GM21723 (cell line): ENCODE results near the gene BTRC.
"Not testable (repeated sequence)": the region's sequence is repeated elsewhere in the genome, so short reads cannot be mapped to it uniquely, and the experiment has no call there.

Source experiments
- ATAC-seq: cut with Tn5 transposase; IDR thresholded peaks from one replicate; pipeline ENCODE4 v1.9.1; 2021; ENCODE audit warnings: mild to moderate bottlenecking, moderate library complexity; ENCODE audit not compliant: unreplicated experiment

Gene BTRC

GRCh38 chr10:101385866-101386658 lies 32.1 kb downstream of the BTRC start:
- no peak for ATAC-seq

GRCh38 chr10:101386659-101387259 lies 32.8 kb downstream of the BTRC start:
- ATAC-seq, result no peak

- no peak for ATAC-seq
These were observed 34.8 kb downstream of the BTRC start for GRCh38 chr10:101388676-101389276.

GRCh38 chr10:101389532-101389931 lies 35.6 kb downstream of the BTRC start:
- not testable (repeated sequence) for ATAC-seq

DNA sequence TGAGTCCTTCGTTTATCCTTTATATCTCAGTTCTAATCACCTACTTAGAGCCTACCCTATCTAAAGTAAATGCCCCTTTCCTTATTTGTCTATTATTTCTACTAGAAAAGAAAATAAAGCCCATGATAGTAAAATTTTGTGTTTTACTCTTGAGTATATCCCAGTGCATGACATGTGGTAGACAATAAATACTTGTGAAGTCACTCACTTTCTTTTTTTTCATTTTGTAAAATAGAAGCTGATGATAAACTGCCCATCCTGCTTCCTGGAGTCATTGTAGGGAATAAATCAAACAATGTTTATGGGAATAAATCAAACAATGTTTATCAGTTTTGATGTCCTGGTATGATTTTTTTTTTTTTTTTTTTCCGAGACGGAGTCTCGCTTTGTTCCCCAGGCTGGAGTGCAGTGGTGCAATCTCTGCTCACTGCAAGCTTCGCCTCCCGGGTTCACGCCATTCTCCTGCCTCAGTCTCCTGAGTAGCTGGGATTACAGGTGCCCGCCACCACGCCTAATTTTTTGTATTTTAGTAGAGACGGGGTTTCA lies 36.1 kb downstream of the BTRC start:
- no peak for ATAC-seq

GRCh38 chr10:101393378-101393777 lies 39.4 kb downstream of the BTRC start:
- ATAC-seq, result no peak

DNA sequence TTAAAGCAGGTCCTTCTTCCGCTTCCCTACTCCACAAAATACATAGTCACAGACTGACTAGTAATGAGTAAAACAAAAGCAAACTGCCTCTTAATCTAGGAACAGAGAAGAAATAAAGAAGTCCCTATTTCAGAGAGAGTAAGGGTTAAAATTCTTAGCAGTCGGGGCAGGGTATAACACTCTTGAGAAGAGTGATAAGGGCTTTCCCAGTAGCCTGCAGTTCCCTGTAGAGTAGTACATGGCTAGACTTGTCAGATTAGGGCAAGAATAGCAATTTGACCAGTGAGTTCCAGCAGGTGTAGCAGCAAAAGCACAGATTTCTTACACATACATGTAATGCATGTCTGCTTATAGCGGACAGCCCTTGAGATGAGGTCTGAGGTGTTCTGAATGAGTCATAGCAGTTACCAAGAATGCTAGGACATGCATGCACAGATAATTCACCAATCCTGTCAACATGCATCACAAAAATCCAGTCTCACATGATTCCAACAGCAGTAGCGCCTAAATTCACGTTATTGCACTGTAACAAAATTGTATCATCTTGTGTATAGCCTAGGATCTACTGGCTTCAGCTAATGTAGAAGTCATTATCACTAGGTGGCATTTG lies 40.7 kb downstream of the BTRC start:
- no peak for ATAC-seq

DNA sequence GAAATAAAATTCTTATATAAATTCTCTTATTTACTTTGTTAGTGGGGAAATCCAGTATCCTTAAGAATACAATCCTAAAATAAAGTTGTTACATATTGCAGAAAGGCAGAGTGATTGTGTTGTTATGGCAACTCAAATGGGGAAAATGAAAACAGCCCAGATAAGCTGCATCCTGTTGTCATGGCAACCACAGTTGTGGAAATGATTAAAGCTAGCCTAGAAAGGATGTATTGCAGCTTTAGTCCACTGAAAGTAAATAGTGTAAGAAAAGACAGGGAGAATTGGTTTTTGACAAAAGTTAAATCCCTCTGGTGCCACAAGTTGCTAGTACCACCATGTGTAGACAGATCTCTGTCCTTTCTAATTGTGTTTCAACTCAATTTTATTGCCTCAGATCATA lies 43.2 kb downstream of the BTRC start:
- ATAC-seq, result no peak

GRCh38 chr10:101400585-101400984 lies 46.6 kb downstream of the BTRC start:
- ATAC-seq, result no peak

- no peak for ATAC-seq
These were observed 48.7 kb downstream of the BTRC start for GRCh38 chr10:101402711-101403110.

DNA sequence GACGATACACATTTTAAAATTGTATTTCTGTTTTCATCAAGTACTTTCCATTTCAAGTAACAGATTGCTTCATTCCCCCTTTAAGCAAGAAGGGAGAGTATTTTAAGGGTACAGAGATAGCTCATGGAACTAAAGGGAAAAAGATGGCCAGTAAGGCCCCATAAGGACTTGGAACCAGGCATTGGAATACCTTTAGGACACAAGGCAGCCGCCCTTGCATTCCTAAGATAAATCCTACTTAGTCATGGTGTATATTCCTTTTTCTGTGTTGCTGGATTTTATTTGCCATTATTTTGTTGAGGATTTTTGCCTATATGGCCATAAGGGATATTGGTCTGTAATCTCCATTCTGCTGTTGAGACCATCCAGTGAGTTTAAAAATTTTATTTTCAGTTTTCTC lies 49.2 kb downstream of the BTRC start:
- no peak for ATAC-seq

GRCh38 chr10:101405001-101405400 lies 51.0 kb downstream of the BTRC start:
- ATAC-seq, result no peak

GRCh38 chr10:101411598-101411997 lies 57.6 kb downstream of the BTRC start:
- no peak for ATAC-seq

DNA sequence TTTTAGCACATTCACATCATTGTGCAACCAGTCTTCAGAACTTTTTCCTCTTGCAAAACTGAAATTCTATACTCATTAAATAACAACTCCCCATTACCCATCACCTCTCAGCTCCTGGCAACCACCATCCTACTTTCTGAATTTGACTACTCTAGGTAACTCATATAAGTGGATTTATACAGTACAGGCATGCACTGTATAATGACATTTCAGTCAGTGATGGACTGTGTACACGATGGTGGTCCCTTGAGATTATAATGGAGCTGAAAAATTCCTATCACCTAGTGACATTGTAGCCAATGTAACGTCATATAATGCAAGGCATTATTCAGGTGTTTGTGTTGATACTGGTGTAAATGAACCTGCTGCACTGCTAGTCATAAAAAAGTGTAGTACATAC lies 60.1 kb downstream of the BTRC start:
- no peak for ATAC-seq

DNA sequence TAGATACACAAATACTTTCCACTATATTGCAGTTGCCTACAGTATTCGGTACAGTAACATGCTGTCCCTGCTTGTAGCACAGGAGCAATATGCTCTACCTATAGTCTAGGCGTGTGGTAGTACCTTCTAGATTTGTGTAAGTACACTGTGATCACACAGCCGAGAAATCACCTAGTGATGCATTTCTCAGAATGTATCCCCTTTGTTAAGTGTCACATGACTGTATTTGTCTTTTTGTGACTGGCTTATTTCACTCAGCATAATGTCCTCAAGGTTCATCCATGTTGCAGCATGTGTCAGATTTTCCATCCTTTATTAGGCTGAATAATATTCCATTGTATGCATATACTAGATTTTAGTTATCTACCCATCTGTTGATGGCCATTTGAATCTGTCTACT lies 61.9 kb downstream of the BTRC start:
- no peak for ATAC-seq

DNA sequence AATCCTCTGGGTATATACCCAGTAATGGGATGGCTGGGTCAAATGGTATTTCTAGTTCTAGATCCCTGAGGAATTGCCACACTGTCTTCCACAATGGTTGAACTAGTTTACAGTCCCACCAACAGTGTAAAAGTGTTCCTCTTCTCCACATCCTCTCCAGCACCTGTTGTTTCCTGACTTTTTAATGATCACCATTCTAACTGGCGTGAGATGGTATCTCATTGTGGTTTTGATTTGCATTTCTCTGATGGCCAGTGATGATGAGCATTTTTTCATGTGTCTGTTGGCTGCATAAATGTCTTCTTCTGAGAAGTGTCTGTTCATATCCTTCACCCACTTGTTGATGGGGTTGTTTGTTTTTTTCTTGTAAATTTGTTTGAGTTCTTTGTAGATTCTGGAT lies 68.0 kb downstream of the BTRC start:
- not testable (repeated sequence) for ATAC-seq

DNA sequence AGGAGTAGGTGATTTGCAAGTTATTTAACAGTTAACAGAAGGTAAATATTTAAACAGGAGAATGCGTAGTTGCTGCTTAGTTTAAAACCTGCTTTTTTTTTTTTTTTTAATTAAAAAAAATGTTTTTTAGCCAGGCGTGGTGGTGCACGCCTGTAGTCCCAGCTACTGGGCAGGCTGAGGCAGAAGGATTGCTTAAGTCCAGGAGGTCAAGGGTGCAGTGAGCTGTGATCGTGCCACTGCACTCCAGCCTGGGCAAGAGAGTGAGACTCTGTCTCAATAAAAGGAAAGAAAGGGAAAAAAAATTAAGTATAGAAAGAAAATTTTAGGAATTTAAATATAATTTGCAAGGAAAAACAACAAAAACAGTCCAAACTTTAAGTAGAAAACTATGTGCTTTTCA lies 71.6 kb downstream of the BTRC start:
- no peak for ATAC-seq

- ATAC-seq, result no peak
These were observed 74.1 kb downstream of the BTRC start for GRCh38 chr10:101428036-101428435.

- no peak for ATAC-seq
These were observed 75.5 kb downstream of the BTRC start for GRCh38 chr10:101429423-101429822.

- ATAC-seq, result no peak
These were observed 82.3 kb downstream of the BTRC start for GRCh38 chr10:101436302-101436701.

DNA sequence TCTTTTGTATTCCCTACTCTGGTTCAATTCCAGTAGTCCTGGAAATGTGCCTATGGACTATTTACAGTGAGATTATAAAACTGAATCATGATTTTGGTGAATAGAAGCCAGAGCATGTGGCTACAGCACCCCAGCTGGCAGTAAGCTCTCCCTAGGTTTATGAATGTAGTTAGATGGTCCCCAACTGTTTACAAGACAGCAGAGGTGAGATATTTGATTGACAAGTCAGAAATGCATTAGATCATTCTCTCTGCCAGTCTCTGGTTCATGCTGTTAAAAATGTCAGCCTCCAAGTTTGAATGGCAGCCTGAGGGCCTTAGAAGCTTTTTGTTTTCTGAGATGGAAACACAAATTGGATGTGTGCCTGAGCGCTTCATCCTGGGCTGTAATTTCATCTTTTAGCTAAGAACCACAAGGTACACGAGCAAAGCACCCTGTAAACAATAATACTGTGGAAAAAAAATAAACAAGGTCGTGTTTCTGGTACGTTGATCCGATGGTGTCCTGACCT lies 85.0 kb downstream of the BTRC start:
- ATAC-seq, result no peak
